ENCODE results near the gene GCNT1.

GCNT1 gene

GRCh38 chr9:76528056-76528455 is 69.1 kb downstream of the GCNT1 start:
- no peaks in the 10 kb centered on the region for H3K9me3 ChIP-seq (ENCODE audit: insufficient read depth, low read depth, low read length)
- no peak overlapping the region for H3K4me3 ChIP-seq (ENCODE audit: low read length, poor library complexity, severe bottlenecking)
- H3F3A ChIP-seq (ENCODE audit: low read depth) = no peaks in the 10 kb centered on the region
- H3K4me2 ChIP-seq (ENCODE audit: low read depth, low read length, poor library complexity, severe bottlenecking) = no peak overlapping the region
- H4K20me1 ChIP-seq (ENCODE audit: insufficient read depth, low read length, poor library complexity, severe bottlenecking) = no peaks in the 10 kb centered on the region
- H3K27me3 ChIP-seq (ENCODE audit: insufficient read depth, low read length, poor library complexity, severe bottlenecking) = no peaks in the 10 kb centered on the region
- TF ChIP-seq EZH2phosphoT487 (IDR thresholded peaks at IDR 0.05; ENCODE audit: borderline replicate concordance) = no peak
- TF ChIP-seq, protein P1, sequence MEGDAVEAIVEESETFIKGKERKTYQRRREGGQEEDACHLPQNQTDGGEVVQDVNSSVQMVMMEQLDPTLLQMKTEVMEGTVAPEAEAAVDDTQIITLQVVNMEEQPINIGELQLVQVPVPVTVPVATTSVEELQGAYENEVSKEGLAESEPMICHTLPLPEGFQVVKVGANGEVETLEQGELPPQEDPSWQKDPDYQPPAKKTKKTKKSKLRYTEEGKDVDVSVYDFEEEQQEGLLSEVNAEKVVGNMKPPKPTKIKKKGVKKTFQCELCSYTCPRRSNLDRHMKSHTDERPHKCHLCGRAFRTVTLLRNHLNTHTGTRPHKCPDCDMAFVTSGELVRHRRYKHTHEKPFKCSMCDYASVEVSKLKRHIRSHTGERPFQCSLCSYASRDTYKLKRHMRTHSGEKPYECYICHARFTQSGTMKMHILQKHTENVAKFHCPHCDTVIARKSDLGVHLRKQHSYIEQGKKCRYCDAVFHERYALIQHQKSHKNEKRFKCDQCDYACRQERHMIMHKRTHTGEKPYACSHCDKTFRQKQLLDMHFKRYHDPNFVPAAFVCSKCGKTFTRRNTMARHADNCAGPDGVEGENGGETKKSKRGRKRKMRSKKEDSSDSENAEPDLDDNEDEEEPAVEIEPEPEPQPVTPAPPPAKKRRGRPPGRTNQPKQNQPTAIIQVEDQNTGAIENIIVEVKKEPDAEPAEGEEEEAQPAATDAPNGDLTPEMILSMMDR (conservative IDR thresholded peaks at IDR 0.05; ENCODE audit: low read length) = no peak
- H3K9me2 ChIP-seq (replicated peaks; ENCODE audit: low read depth, low read length) = no peaks in the 10 kb centered on the region
- no peaks in the 10 kb centered on the region for H3K79me2 ChIP-seq (ENCODE audit: insufficient read depth, low read length)
- no peaks in the 10 kb centered on the region for H3K36me3 ChIP-seq (ENCODE audit: insufficient read depth, low read length)
- no peak overlapping the region for H2AFZ ChIP-seq (ENCODE audit: low read length)
- H3K4me1 ChIP-seq (ENCODE audit: insufficient read depth, low read length, poor library complexity, severe bottlenecking) = peaks cover 14% of the 10 kb centered on the region
- H3K9ac ChIP-seq (ENCODE audit: low read depth, low read length, poor library complexity, severe bottlenecking) = no peak overlapping the region

GRCh38 chr9:76528642-76529190 is 69.7 kb downstream of the GCNT1 start:
- no peak for TF ChIP-seq EZH2phosphoT487 (IDR thresholded peaks at IDR 0.05; ENCODE audit: borderline replicate concordance)
- TF ChIP-seq, protein P1 (conservative IDR thresholded peaks at IDR 0.05; ENCODE audit: low read length) = no peak
- no peak overlapping the region for H3K4me2 ChIP-seq (ENCODE audit: low read depth, low read length, poor library complexity, severe bottlenecking)
- H3K79me2 ChIP-seq (ENCODE audit: insufficient read depth, low read length) = no peaks in the 10 kb centered on the region
- H3K9me3 ChIP-seq (ENCODE audit: insufficient read depth, low read depth, low read length) = no peaks in the 10 kb centered on the region
- no peak overlapping the region for H2AFZ ChIP-seq (ENCODE audit: low read length)
- H3K9me2 ChIP-seq (replicated peaks; ENCODE audit: low read depth, low read length) = no peaks in the 10 kb centered on the region
- no peaks in the 10 kb centered on the region for H4K20me1 ChIP-seq (ENCODE audit: insufficient read depth, low read length, poor library complexity, severe bottlenecking)
- no peak overlapping the region for H3K9ac ChIP-seq (ENCODE audit: low read depth, low read length, poor library complexity, severe bottlenecking)
- peaks cover 21% of the 10 kb centered on the region for H3K4me1 ChIP-seq (ENCODE audit: insufficient read depth, low read length, poor library complexity, severe bottlenecking)
- H3K27me3 ChIP-seq (ENCODE audit: insufficient read depth, low read length, poor library complexity, severe bottlenecking) = no peaks in the 10 kb centered on the region
- no peak overlapping the region for H3K4me3 ChIP-seq (ENCODE audit: low read length, poor library complexity, severe bottlenecking)
- H3F3A ChIP-seq (ENCODE audit: low read depth) = no peaks in the 10 kb centered on the region
- H3K36me3 ChIP-seq (ENCODE audit: insufficient read depth, low read length) = no peaks in the 10 kb centered on the region

- Histone ChIP-seq H2AFZ (ENCODE audit: low read length) (no peak overlapping the region), H3K9me3 (ENCODE audit: insufficient read depth, low read depth, low read length) (no peaks in the 10 kb centered on the region), H3K27me3 (ENCODE audit: insufficient read depth, low read length, poor library complexity, severe bottlenecking) (no peaks in the 10 kb centered on the region), H3K36me3 (ENCODE audit: insufficient read depth, low read length) (no peaks in the 10 kb centered on the region), H4K20me1 (ENCODE audit: insufficient read depth, low read length, poor library complexity, severe bottlenecking) (no peaks in the 10 kb centered on the region), H3F3A (ENCODE audit: low read depth) (no peaks in the 10 kb centered on the region), H3K9me2 (replicated peaks; ENCODE audit: low read depth, low read length) (no peaks in the 10 kb centered on the region), H3K4me3 (ENCODE audit: low read length, poor library complexity, severe bottlenecking) (no peak overlapping the region), H3K4me2 (ENCODE audit: low read depth, low read length, poor library complexity, severe bottlenecking) (no peak overlapping the region), H3K9ac (ENCODE audit: low read depth, low read length, poor library complexity, severe bottlenecking) (no peak overlapping the region), H3K79me2 (ENCODE audit: insufficient read depth, low read length) (no peaks in the 10 kb centered on the region), H3K4me1 (ENCODE audit: insufficient read depth, low read length, poor library complexity, severe bottlenecking) (peaks cover 27% of the 10 kb centered on the region)
- TF ChIP-seq EZH2phosphoT487 (IDR thresholded peaks at IDR 0.05; ENCODE audit: borderline replicate concordance) = no peak
- TF ChIP-seq, protein P1 (conservative IDR thresholded peaks at IDR 0.05; ENCODE audit: low read length) = no peak
Measured at GRCh38 chr9:76529653-76530052, 70.7 kb downstream of the GCNT1 start.
